SK-N-DZ (cell line): ENCODE measurements around the gene ARSA.
A peak's percentile ranks its signal among the peaks of the same experiment; 100 is the strongest.

ENCODE experiments used
- DNase-seq: peaks from one replicate; pipeline ENCODE4 v3.0.0-alpha.2; 2015; ENCODE audit warnings: low spot score
- small RNA-seq, 2 experiments: library from RNA; depleted of rRNA; stranded (forward); fragments of <200 nt; gene quantifications; one replicate each; pipeline ENCODE3, GENCODE V24; 2014

Gene ARSA

GRCh38 chr22:50581031-50581949, 46.7 kb downstream of the ARSA start:
- no peak for DNase-seq

- DNase-seq, result no peak
Measured at GRCh38 chr22:50579752-50580151, 48.2 kb downstream of the ARSA start.

GRCh38 chr22:50578776-50579310, 49.1 kb downstream of the ARSA start:
- DNase-seq, result no peak

- DNase-seq, result no peak
Measured at GRCh38 chr22:50577987-50578775, 49.8 kb downstream of the ARSA start, which contains the start of gene CPT1B. CPT1B (minus strand) TSS chr22:50578427; CDS start chr22:50577915, 512 bp downstream.

GRCh38 chr22:50577697-50577986, 50.3 kb downstream of the ARSA start:
- DNase-seq, result no peak

GRCh38 chr22:50576806-50577696, 50.9 kb downstream of the ARSA start:
- DNase-seq, result no peak

- DNase-seq, result peak; percentile 63
Measured at GRCh38 chr22:50576070-50576469, 51.9 kb downstream of the ARSA start.

- DNase-seq, result no peak
Measured at GRCh38 chr22:50575426-50575941, 52.5 kb downstream of the ARSA start.

Small RNA genes lying within 50 kb of the gene (small RNA-seq; reads per million reads assigned to genes)
- gene RF00019, result 0 reads per million in 2 experiments
